Activated B cell treated with CpG ODN at 0.5 μM for 24 hours (primary cell): ENCODE data around the gene RAB6B. TPM values are rescaled to one million over a fixed set of nuclear protein-coding genes. Genes with fewer than 3 reads are reported as not detected.

Source experiments
- ATAC-seq: fragments of 200-7000 bp; cut with Tn5 transposase; one replicate; pipeline ENCODE4 v1.10.0; 2021; ENCODE audit warnings: low read depth, mild to moderate bottlenecking, moderate library complexity
- CTCF ChIA-PET: fragments of 350-600 bp; sonication (Branson Sonifier 250); formaldehyde crosslinking; loops from one replicate; lab custom pipeline; 2021; ENCODE audit warnings: antibody characterized with exemption; lab: Charles Lee
- POLR2A ChIA-PET: fragments of 350-600 bp; sonication (Branson Sonifier 250); formaldehyde crosslinking; loops from one replicate; lab custom pipeline; 2021; ENCODE audit warnings: antibody characterized with exemption; lab: Charles Lee
- DNase-seq: peaks from one replicate; pipeline ENCODE4 v3.0.0; 2022
- H3K27ac Mint-ChIP-seq: one replicate; pipeline ENCODE4 v1.8.0; 2020; ENCODE audit warnings: mixed read lengths
- H3K27me3 Mint-ChIP-seq: one replicate; pipeline ENCODE4 v1.8.0; 2021; ENCODE audit warnings: mixed read lengths
- H3K36me3 Mint-ChIP-seq: one replicate; pipeline ENCODE4 v1.8.0; 2021; ENCODE audit warnings: low read depth, mixed read lengths
- H3K4me1 Mint-ChIP-seq: one replicate; pipeline ENCODE4 v1.8.0; 2021; ENCODE audit warnings: mixed read lengths
- H3K4me3 Mint-ChIP-seq: one replicate; pipeline ENCODE4 v1.8.0; 2020; ENCODE audit warnings: mild to moderate bottlenecking, mixed read lengths
- H3K9me3 Mint-ChIP-seq: one replicate; pipeline ENCODE4 v1.8.0; 2020; ENCODE audit warnings: mixed read lengths
- intact Hi-C: fragments of 100-400 bp; cut with micrococcal nuclease; formaldehyde crosslinking; loops from one replicate; pipeline ENCODE4 v1.15.1; 2024
- total RNA-seq: library from RNA; stranded (reverse); gene quantifications from 2 replicates; pipeline ENCODE4 v1.2.3, GENCODE V29; 2022
- TF ChIP-seq, protein P1 (sequence below): fragments of 200-600 bp; IDR thresholded peaks from one replicate; pipeline ENCODE4 v1.8.0; 2022; ENCODE audit warnings: antibody characterized with exemption, mild to moderate bottlenecking

Gene RAB6B
- total RNA-seq, 1 donor from 2014 or later = not detected

DNA sequence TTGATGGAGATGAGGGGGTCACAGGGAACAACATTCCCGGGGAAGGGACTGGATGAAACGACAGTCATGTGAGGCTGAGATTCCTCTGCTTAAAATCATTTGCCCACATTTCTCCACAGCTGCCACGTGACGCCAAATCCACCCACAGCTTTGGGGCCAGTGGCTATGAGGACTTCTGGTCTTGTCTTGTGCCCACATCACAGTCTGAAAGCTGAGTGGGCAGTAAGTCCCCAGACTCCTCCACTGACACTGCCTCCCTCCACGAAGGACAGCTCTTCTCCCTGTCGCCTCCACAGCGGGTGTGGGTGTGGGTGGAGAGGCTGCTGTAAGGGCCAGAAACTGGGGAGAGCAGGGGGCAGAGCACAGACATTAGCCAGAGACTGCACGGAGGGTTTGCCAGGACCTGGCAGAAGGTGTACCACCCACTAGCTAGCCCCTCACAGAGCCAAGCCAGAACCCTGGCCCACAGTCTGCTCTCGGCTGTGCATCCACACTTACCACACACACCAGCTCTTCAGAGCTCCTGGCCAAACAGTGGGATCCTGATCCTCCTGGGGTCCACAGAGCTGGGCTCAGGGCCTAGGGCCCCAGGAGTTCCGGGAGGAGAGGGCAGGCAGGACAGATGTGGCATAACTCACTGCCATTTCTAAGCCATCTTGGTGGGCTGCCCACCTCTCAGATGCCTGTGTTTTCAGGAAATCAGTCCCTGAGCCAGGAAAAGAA lies 24.2 kb downstream of the RAB6B start:
- no peak for DNase-seq
- H3K27me3 Mint-ChIP-seq = peaks cover 36% of the 10 kb centered on the region
- POLR2A ChIA-PET = no interaction called here
- ATAC-seq = no peak
- TF ChIP-seq, protein P1, sequence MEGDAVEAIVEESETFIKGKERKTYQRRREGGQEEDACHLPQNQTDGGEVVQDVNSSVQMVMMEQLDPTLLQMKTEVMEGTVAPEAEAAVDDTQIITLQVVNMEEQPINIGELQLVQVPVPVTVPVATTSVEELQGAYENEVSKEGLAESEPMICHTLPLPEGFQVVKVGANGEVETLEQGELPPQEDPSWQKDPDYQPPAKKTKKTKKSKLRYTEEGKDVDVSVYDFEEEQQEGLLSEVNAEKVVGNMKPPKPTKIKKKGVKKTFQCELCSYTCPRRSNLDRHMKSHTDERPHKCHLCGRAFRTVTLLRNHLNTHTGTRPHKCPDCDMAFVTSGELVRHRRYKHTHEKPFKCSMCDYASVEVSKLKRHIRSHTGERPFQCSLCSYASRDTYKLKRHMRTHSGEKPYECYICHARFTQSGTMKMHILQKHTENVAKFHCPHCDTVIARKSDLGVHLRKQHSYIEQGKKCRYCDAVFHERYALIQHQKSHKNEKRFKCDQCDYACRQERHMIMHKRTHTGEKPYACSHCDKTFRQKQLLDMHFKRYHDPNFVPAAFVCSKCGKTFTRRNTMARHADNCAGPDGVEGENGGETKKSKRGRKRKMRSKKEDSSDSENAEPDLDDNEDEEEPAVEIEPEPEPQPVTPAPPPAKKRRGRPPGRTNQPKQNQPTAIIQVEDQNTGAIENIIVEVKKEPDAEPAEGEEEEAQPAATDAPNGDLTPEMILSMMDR = no peak
- H3K4me1 Mint-ChIP-seq = no peaks in the 10 kb centered on the region
- H3K9me3 Mint-ChIP-seq = no peaks in the 10 kb centered on the region
- no peak overlapping the region for H3K27ac Mint-ChIP-seq
- CTCF ChIA-PET = no interaction called here
- intact Hi-C loops = no loop called here
- H3K4me3 Mint-ChIP-seq = no peak overlapping the region
- H3K36me3 Mint-ChIP-seq = no peaks in the 10 kb centered on the region

DNA sequence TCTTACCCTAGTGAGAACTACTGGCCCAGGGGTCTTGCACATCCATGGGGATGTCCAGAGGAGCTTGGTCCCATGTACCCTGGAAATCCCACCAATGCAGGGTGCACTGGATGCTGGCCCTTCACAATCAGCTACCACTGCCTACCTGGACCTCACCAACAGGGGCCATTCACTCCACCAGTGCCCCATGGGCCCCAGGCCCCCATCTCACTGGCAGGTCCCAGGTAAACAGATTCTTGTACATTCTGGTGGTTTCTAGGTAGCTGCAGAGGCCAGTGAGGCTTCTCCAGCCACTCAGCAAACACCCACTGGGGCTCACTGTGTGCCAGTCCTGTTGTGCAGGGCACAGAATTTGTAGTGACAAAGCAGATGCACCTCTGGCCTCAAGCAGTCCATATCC lies 24.9 kb downstream of the RAB6B start:
- H3K27me3 Mint-ChIP-seq = peaks cover 32% of the 10 kb centered on the region
- no peaks in the 10 kb centered on the region for H3K36me3 Mint-ChIP-seq
- POLR2A ChIA-PET = no interaction called here
- H3K4me1 Mint-ChIP-seq = no peaks in the 10 kb centered on the region
- no peak overlapping the region for H3K27ac Mint-ChIP-seq
- CTCF ChIA-PET = no interaction called here
- DNase-seq (no peak), ATAC-seq (no peak)
- intact Hi-C loops = no loop called here
- no peak overlapping the region for H3K4me3 Mint-ChIP-seq
- H3K9me3 Mint-ChIP-seq = no peaks in the 10 kb centered on the region
- TF ChIP-seq, protein P1 = no peak

DNA sequence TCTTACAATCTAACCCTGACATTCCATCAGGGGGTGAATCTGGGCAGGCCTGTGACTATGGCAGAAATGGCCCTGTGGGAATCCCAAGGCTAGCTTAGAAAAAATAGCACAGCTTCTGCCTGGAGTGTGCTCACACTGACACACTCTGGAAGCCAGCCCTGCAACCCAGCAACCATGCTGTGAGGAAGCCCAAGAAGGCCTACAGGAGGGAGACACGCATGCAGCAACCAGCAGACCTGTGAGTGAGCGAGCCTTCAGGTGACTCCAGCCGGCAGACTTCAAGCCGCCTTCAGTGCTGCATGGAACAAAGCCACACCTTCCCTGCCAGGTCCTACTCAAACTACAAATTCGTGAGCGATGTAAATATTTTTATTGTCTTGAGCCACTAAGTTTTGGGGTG lies 26.1 kb downstream of the RAB6B start:
- CTCF ChIA-PET = no interaction called here
- ATAC-seq (no peak), DNase-seq (no peak)
- TF ChIP-seq, protein P1 = no peak
- Mint-ChIP-seq H3K4me1 (no peaks in the 10 kb centered on the region), H3K4me3 (no peak overlapping the region), H3K27ac (no peak overlapping the region), H3K9me3 (no peaks in the 10 kb centered on the region), H3K27me3 (peaks cover 30% of the 10 kb centered on the region), H3K36me3 (no peaks in the 10 kb centered on the region)
- intact Hi-C loops = no loop called here
- POLR2A ChIA-PET = interaction anchor here (0.6 kb wide), 1 partner anchor 42 kb away, joined by 3 read pairs; no protein-coding TSS in a partner anchor

DNA sequence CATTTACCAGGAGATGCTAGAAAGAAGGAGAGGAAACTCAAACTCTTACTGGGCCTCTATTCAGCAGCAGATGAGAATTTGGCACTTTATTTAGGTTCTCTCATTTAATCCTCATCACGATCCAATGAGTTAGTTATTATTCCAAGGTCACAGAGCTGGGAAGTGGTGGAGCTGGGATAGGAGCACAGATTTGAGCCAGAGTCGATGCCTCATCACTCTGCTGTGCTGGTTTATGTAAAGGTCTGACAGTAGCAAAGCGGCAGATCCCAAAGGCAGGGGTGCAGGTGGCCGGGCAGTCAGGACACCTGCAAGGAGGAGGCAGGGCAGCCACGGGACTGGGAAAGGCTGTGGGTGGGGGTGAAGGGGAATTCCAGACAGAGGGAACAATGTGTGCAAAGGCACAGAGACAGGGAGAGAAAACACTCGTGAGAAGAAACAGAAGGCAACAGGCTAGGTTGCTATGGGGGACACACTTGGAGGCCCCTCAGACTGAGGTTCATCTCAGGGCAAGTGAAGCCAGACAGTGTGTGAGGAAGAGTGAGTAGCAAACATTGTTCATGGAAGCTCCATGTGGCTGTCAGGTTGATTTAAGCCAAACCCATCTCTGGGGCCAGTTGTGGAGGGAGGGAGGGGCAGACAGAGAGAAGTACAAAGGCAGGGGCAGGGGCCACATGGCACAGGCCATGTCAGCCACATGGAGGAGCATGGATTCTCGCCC lies 26.8 kb downstream of the RAB6B start:
- H3K27me3 Mint-ChIP-seq = peaks cover 29% of the 10 kb centered on the region
- DNase-seq (no peak), ATAC-seq (no peak)
- ChIA-PET POLR2A (interaction anchor here (0.5 to 0.6 kb wide), 2 partner anchors 42 to 303 kb away, joined by 3 read pairs; no protein-coding TSS in a partner anchor), CTCF (no interaction called here)
- no peaks in the 10 kb centered on the region for H3K9me3 Mint-ChIP-seq
- no peak overlapping the region for H3K4me3 Mint-ChIP-seq
- H3K36me3 Mint-ChIP-seq = no peaks in the 10 kb centered on the region
- H3K4me1 Mint-ChIP-seq = no peaks in the 10 kb centered on the region
- no peak overlapping the region for H3K27ac Mint-ChIP-seq
- intact Hi-C loops = no loop called here
- TF ChIP-seq, protein P1 = no peak

DNA sequence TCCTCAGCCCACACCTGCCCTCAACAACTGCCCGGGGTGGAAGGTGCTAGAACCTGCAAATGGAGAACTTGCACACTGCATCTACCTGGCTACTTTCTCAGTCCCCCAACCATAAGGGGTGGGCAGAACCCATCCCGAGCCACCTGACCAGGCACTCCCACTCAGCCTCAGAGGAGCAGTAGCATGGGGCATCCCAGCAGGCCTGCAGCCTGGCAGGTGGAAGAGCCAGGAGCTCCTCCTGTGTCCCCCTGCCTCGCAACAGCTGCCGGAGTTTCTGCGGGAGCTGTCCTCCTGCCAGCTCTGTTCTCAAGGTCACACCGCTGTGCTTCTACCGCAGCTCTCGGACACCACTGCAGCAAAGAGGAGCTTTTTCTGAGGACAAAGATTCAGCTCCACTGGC lies 27.5 kb downstream of the RAB6B start:
- Mint-ChIP-seq H3K27ac (no peak overlapping the region), H3K9me3 (no peaks in the 10 kb centered on the region), H3K4me3 (no peak overlapping the region), H3K4me1 (no peaks in the 10 kb centered on the region), H3K36me3 (no peaks in the 10 kb centered on the region), H3K27me3 (peaks cover 25% of the 10 kb centered on the region)
- ChIA-PET POLR2A (no interaction called here), CTCF (no interaction called here)
- DNase-seq = no peak
- TF ChIP-seq, protein P1 = no peak
- intact Hi-C loops = no loop called here
- ATAC-seq = no peak
